Stimulated activated CD4-positive, alpha-beta T cell treated with anti-CD3 and anti-CD28 coated beads, Interleukin-15, amount 100 ng/mL, for 48 hours (primary cell): ENCODE results near the gene NFAM1.

Experiments used
- DNase-seq, 2 donors: peaks; one replicate each; pipeline ENCODE4 v3.0.0-alpha.2; 2020; ENCODE audit warnings: low read depth in 2 of 2

The NFAM1 gene

GRCh38 chr22:42414565-42415303 lies 17.5 kb downstream of the NFAM1 start:
- no peak for DNase-seq

- DNase-seq = no peak
Observed at GRCh38 chr22:42414021-42414420, 18.2 kb downstream of the NFAM1 start.

- no peak for DNase-seq
Observed at GRCh38 chr22:42412744-42413333, 19.4 kb downstream of the NFAM1 start.

- no peak for DNase-seq
Observed at GRCh38 chr22:42410708-42411107, 21.5 kb downstream of the NFAM1 start.

GRCh38 chr22:42408810-42409529 lies 23.2 kb downstream of the NFAM1 start:
- DNase-seq = no peak

GRCh38 chr22:42408276-42408675 lies 23.9 kb downstream of the NFAM1 start:
- DNase-seq = no peak

GRCh38 chr22:42404266-42404665 lies 27.9 kb downstream of the NFAM1 start:
- no peak for DNase-seq

GRCh38 chr22:42401535-42402334 lies 30.5 kb downstream of the NFAM1 start:
- no peak for DNase-seq

- DNase-seq = no peak
Observed at GRCh38 chr22:42400811-42401534, 31.2 kb downstream of the NFAM1 start.

GRCh38 chr22:42399315-42400271 lies 32.6 kb downstream of the NFAM1 start:
- DNase-seq = no peak

- no peak for DNase-seq
Observed at GRCh38 chr22:42397332-42398249, 34.6 kb downstream of the NFAM1 start.

GRCh38 chr22:42396621-42397331 lies 35.4 kb downstream of the NFAM1 start:
- no peak for DNase-seq

GRCh38 chr22:42389143-42389542 lies 43.1 kb downstream of the NFAM1 start:
- no peak for DNase-seq

GRCh38 chr22:42388130-42388797 lies 43.9 kb downstream of the NFAM1 start:
- DNase-seq = no peak

- DNase-seq = no peak
Observed at GRCh38 chr22:42387631-42388030, 44.6 kb downstream of the NFAM1 start.

GRCh38 chr22:42385696-42386095 lies 46.5 kb downstream of the NFAM1 start:
- DNase-seq = no peak

GRCh38 chr22:42384506-42384905 lies 47.7 kb downstream of the NFAM1 start:
- DNase-seq = no peak

GRCh38 chr22:42383851-42384417 lies 48.3 kb downstream of the NFAM1 start:
- DNase-seq = no peak
